K562 (cell line): ENCODE results near the gene C4orf50. TPM values are rescaled to one million over a fixed set of nuclear protein-coding genes. Genes with fewer than 3 reads are reported as not detected.

ENCODE experiments used
- ARHGAP35 ChIP-seq: fragments of 450-650 bp; IDR thresholded peaks from 2 replicates; pipeline ENCODE4 v1.6.1; 2018; ENCODE audit not compliant: partially characterized antibody
- ETV6 ChIP-seq, 3 experiments: fragments of 150-350 bp in 1 of 3; sonication (generic) in 1 of 3; formaldehyde crosslinking in 1 of 3; IDR thresholded peaks; 2 replicates each; pipeline versions ENCODE4 v1.6.1 to v1.8.0; 2014 to 2022; ENCODE audit warnings: borderline replicate concordance in 2 of 3, low read depth in 2 of 3, antibody characterized with exemption in 1 of 3, low read length in 1 of 3, mild to moderate bottlenecking in 1 of 3, missing genetic modification reagents in 1 of 3
- HOXB6 ChIP-seq: fragments of 250-450 bp; sonication (Bioruptor Pico); IDR thresholded peaks from 2 replicates; pipeline ENCODE4 v1.5.1; 2022; ENCODE audit warnings: mild to moderate bottlenecking, borderline replicate concordance
- PHB ChIP-seq: fragments of 250-450 bp; sonication (Bioruptor Pico); IDR thresholded peaks from 2 replicates; pipeline ENCODE4 v1.5.0; 2021
- ZNF143 ChIP-seq: sonication (generic); formaldehyde crosslinking; IDR thresholded peaks from 2 replicates; pipeline ENCODE4 v1.9.0; 2022; ENCODE audit warnings: mild to moderate bottlenecking, missing genetic modification reagents
- polyA plus RNA-seq, 8 experiments: library from polyadenylated mRNA; depleted of rRNA in 4 of 8; stranded (reverse) in 5 of 8; unstranded in 3 of 8; fragments of >200 nt; fragmentation: Nextera tagmentation in 2 of 8; fragmentation: Illumina TruSeq in 1 of 8; extraction: Ambion mirVana in 2 of 8; extraction: Trizol in 1 of 8; gene quantifications; 2 replicates each; pipeline versions ENCODE4 v1.2.1 to v1.2.3, GENCODE V29; 2011 to 2014; ENCODE audit warnings: inconsistent platforms in 1 of 8, missing spikeins in 1 of 8
- total RNA-seq, 7 experiments: library from RNA; depleted of rRNA in 6 of 7; stranded (reverse); fragments of >200 nt in 6 of 7; fragmentation: Illumina TruSeq in 2 of 7; extraction: Trizol in 2 of 7; gene quantifications; 2 replicates each; pipeline versions ENCODE4 v1.2.1 to v1.2.3, GENCODE V29; 2011 to 2021; ENCODE audit warnings: low replicate concordance in 1 of 7
- TF ChIP-seq, protein P1 (sequence below): fragments of 450-650 bp; IDR thresholded peaks from 2 replicates; pipeline ENCODE4 v1.6.1; 2016; ENCODE audit warnings: missing biosample characterization, missing genetic modification characterization
- TF ChIP-seq, protein P2 (sequence below), 2 experiments: fragments of 450-650 bp; IDR thresholded peaks; 2 replicates each; pipeline ENCODE4 v1.6.1; 2016; ENCODE audit warnings: mild to moderate bottlenecking in 2 of 2, borderline replicate concordance in 1 of 2, low read depth in 1 of 2, moderate library complexity in 1 of 2

The C4orf50 gene
- total and polyA plus RNA-seq, 9 of the 15 experiments (the other 6 are each of a cell fraction or from before 2014, with no cell fraction given) = not detected

DNA sequence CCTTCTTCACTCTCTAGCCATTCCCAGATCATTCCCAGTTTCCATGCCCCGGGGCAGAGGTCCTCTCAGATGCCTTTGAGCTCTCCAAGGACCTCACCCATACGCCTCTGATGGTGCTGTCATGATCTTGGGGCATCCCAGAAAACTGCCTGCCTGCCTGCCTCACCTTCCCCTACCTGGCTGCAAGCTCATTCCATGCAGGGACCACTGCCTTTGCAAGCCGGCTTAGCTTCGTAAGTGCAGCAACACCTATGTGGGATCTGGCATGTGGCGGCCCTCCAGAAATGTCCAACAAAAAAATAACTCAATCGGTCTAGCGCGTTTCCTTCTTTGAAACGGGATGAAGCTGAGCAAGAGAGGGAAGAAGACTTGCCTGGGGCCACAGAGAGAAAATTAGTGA lies 53.0 kb downstream of the C4orf50 start (continued):
- TF ChIP-seq ETV6 (IDR thresholded peaks at IDR 0.05; ENCODE audit: borderline replicate concordance in 1 of 2, low read depth in 2 of 2, low read length in 1 of 2) = no peak
- TF ChIP-seq ETV6 (CRISPR knock-in tag; IDR thresholded peaks at IDR 0.05; ENCODE audit: borderline replicate concordance) = no peak
- TF ChIP-seq ZNF143 (CRISPR knock-in tag) = no peak
- TF ChIP-seq, protein P1, sequence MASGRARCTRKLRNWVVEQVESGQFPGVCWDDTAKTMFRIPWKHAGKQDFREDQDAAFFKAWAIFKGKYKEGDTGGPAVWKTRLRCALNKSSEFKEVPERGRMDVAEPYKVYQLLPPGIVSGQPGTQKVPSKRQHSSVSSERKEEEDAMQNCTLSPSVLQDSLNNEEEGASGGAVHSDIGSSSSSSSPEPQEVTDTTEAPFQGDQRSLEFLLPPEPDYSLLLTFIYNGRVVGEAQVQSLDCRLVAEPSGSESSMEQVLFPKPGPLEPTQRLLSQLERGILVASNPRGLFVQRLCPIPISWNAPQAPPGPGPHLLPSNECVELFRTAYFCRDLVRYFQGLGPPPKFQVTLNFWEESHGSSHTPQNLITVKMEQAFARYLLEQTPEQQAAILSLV (tag) = no peak
- no peak for TF ChIP-seq ARHGAP35
- TF ChIP-seq, protein P2, sequence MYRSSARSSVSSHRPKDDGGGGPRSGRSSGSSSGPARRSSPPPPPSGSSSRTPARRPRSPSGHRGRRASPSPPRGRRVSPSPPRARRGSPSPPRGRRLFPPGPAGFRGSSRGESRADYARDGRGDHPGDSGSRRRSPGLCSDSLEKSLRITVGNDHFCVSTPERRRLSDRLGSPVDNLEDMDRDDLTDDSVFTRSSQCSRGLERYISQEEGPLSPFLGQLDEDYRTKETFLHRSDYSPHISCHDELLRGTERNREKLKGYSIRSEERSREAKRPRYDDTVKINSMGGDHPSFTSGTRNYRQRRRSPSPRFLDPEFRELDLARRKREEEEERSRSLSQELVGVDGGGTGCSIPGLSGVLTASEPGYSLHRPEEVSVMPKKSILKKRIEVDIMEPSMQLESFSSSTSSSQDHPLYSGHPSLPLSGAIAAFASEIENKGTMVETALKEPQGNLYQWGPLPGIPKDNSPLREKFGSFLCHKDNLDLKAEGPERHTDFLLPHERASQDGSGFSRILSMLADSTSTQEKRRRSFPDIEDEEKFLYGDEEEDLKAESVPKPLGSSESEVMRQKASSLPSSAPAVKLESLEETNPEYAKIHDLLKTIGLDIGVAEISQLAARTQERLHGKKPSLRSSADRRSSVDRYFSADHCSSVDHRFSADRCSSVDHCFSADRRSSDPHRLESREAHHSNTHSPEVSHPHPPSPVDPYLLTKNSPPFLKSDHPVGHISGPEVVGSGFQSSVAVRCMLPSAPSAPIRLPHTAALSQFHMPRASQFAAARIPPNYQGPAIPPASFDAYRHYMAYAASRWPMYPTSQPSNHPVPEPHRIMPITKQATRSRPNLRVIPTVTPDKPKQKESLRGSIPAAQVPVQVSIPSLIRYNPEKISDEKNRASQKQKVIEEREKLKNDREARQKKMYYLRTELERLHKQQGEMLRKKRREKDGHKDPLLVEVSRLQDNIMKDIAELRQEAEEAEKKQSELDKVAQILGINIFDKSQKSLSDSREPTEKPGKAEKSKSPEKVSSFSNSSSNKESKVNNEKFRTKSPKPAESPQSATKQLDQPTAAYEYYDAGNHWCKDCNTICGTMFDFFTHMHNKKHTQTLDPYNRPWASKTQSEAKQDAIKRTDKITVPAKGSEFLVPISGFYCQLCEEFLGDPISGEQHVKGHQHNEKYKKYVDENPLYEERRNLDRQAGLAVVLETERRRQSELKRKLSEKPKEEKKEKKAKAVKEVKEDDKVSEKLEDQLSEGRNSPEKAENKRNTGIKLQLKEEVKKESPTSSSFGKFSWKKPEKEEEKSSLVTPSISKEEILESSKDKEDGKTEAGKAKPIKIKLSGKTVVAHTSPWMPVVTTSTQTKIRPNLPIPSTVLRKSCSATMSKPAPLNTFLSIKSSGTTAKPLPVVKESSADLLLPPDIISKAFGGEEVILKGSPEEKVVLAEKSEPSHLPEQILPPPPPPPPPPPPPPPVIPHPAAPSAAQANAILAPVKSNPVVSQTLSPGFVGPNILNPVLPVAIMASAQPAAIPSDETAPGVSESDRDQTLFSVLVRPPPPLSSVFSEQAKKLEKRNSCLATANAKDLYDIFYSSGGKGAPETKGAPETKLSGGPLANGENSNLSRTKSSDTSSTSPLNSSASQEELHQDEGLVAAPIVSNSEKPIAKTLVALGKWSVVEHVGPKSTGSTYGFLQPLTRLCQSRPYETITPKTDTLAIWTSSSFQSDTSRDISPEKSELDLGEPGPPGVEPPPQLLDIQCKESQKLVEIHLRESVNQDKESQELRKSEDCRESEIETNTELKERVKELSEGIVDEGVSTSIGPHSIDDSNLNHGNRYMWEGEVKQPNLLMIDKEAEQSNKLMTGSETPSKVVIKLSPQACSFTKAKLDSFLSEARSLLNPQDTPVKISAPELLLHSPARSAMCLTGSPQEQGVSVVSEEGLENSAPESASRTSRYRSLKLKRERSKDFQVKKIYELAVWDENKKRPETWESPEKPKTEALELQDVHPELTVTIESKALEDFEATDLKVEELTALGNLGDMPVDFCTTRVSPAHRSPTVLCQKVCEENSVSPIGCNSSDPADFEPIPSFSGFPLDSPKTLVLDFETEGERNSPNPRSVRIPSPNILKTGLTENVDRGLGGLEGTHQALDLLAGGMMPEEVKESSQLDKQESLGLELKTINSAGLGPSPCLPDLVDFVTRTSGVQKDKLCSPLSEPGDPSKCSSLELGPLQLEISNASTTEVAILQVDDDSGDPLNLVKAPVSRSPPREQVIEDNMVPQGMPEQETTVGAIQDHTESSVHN (IDR thresholded peaks at IDR 0.05; ENCODE audit: borderline replicate concordance in 1 of 2, low read depth in 1 of 2) = no peak
- no peak for TF ChIP-seq HOXB6 (CRISPR knock-in tag)
- no peak for TF ChIP-seq PHB (CRISPR knock-in tag)
